GM19463 (cell line): Measurements from ENCODE around the gene CD163.
"Not testable (repeated sequence)": the region's sequence is repeated elsewhere in the genome, so short reads cannot be mapped to it uniquely, and the experiment has no call there.

Source experiments
- ATAC-seq: cut with Tn5 transposase; IDR thresholded peaks from one replicate; pipeline ENCODE4 v1.9.1; 2021; ENCODE audit warnings: mild to moderate bottlenecking, moderate library complexity; ENCODE audit not compliant: unreplicated experiment

CD163 gene

GRCh38 chr12:7451756-7452155 is 51.8 kb downstream of the CD163 start:
- ATAC-seq: no peak

DNA sequence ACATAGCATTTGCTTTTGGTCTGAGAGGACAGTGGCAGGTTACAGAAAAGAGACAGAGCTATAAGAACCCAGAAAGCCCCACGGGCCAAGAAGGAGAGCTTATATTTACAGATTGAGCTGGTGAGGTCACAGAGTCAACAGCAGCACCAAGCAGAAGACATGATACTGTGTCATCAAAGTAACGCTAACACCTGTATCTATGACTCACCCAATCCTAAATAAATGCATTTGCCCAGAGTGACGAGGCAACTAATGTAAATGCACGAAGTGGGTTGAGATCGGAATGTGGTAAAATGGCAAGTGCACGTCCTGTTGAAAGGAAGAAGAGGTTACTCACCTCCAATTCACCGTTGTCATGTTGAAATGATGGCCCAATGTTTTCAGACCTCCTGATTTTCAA is 52.9 kb downstream of the CD163 start:
- ATAC-seq: no peak

GRCh38 chr12:7448099-7448498 is 55.5 kb downstream of the CD163 start:
- ATAC-seq: no peak

GRCh38 chr12:7444537-7444936 is 59.0 kb downstream of the CD163 start:
- ATAC-seq: no peak

DNA sequence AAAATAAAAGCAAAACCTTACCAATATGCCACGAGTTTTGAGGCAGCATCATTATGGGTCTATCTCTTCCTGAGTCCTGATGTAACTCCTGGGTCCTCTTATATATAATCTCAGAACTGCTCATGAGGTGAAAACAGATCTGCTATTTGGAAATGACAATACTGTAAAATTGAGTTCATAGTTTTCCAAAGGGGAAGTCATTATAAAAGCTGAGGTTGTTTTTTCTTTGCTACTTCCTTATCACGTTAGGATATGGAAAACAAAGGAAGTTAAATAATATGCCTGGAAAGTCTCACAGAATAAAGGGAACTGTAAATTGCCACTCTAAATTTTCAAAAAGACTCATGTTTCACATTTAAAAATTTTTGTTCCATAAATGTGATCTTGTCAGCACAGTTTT is 59.5 kb downstream of the CD163 start, which contains the start of gene CD163L1:
Gene CD163L1, minus strand, starts transcription at position 78 of the 400 bp plus-strand sequence. Its CDS starts 26 bp downstream, at position 52.
- no peak for ATAC-seq

GRCh38 chr12:7441216-7441615 is 62.4 kb downstream of the CD163 start:
- no peak for ATAC-seq

GRCh38 chr12:7439579-7440505 is 63.7 kb downstream of the CD163 start:
- no peak for ATAC-seq

GRCh38 chr12:7438291-7438995 is 65.1 kb downstream of the CD163 start:
- ATAC-seq: not testable (repeated sequence)

- ATAC-seq: not testable (repeated sequence)
Observed at GRCh38 chr12:7437494-7437893, 66.1 kb downstream of the CD163 start.

DNA sequence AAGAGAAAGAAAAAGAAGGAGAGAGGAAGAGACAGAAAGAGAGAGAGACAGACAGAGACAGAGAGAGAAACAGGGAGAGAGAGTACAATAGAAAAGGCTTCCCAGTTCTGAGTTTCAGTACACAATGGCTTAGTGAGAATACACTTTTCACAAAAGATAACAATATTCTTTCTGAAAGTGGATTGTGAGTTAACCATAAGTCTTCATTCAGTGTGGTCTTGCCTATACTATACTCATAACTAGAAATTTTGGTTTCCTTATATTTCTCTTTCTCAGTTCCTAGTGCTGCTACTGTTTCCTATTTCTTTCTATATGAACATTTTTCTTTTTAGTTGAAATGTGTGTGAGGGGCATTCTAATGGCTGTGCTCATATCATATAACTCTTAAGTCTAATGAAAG is 68.9 kb downstream of the CD163 start:
- ATAC-seq: no peak

- no peak for ATAC-seq
Observed at GRCh38 chr12:7433276-7433822, 70.2 kb downstream of the CD163 start.

GRCh38 chr12:7431993-7432685 is 71.4 kb downstream of the CD163 start:
- no peak for ATAC-seq
